ENCODE measurements around the gene CAMK2B. TPM values are rescaled to one million over a fixed set of nuclear protein-coding genes. Genes with fewer than 3 reads are reported as not detected.

Gene CAMK2B
- total and polyA plus RNA-seq, 2 experiments from 2014 or later = not detected

DNA sequence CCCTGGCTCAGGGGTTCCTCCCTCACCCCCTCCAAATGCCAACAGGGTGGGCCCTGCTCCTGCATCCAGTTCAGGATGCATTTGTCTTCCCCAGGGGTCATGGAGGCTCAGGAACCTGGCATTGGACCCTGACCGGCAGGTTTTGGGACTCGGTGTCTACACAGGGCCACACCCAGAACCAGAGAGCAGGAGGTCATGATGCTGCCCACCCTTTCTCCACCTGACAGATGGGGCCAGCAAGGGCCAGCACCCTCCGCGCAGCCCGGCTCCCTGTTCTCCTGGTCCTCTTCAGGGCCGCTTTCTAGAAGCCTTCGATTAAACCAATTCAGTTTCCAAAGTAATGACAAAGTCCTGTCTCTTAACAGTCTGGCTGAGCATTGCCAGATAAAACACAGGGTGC is 50.2 kb downstream of the CAMK2B start (continued):
- TF ChIP-seq ZNF114 (CRISPR knock-in tag; IDR thresholded peaks at IDR 0.05) (no peak), STAT1 (IDR thresholded peaks at IDR 0.05; ENCODE audit: unreplicated experiment) (no peak)

DNA sequence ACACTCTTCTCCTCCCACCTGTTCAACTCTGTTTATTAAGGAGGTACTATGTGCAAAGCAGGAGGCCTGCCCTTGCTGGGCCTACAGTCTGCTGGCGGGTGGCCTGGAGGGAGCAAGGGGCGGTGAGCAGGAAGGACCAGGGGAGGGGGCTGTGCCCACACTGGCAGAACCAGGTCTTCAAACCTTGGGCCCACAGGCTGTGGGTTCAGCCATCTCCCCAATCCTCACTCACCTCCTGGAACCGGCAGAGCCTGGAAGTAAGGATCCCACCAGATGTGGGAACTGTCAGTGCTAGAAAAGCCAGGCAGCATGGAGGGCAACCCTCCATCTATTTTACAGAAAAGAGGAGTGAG is 50.8 kb downstream of the CAMK2B start:
- Histone ChIP-seq H3K27me3 (ENCODE audit: insufficient read depth) (peaks cover 12% of the 10 kb centered on the region), H3K4me1 (ENCODE audit: insufficient read depth) (peaks cover 5% of the 10 kb centered on the region), H3K4me3 (no peak overlapping the region), H3K79me2 (replicated peaks; ENCODE audit: insufficient read depth) (no peaks in the 10 kb centered on the region), H4K20me1 (replicated peaks; ENCODE audit: insufficient read depth) (no peaks in the 10 kb centered on the region), H3F3A (replicated peaks; ENCODE audit: low read depth) (no peaks in the 10 kb centered on the region), H3K36me3 (ENCODE audit: insufficient read depth) (no peaks in the 10 kb centered on the region), H3K4me2 (no peak overlapping the region), H3K27ac (ENCODE audit: low read depth) (no peak overlapping the region), H3K9me2 (ENCODE audit: insufficient read depth) (no peaks in the 10 kb centered on the region), H2AFZ (no peak overlapping the region)
- DNase-seq (ENCODE audit: low spot score) = no peak
- no peak for ATAC-seq
- TF ChIP-seq, protein P1, sequence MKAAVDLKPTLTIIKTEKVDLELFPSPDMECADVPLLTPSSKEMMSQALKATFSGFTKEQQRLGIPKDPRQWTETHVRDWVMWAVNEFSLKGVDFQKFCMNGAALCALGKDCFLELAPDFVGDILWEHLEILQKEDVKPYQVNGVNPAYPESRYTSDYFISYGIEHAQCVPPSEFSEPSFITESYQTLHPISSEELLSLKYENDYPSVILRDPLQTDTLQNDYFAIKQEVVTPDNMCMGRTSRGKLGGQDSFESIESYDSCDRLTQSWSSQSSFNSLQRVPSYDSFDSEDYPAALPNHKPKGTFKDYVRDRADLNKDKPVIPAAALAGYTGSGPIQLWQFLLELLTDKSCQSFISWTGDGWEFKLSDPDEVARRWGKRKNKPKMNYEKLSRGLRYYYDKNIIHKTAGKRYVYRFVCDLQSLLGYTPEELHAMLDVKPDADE (IDR thresholded peaks at IDR 0.05) = no peak
- TF ChIP-seq POLR2AphosphoS5 (IDR thresholded peaks at IDR 0.05; ENCODE audit: low read depth) (no peak), EZH2 (IDR thresholded peaks at IDR 0.05; ENCODE audit: low read depth, unreplicated experiment) (no peak), CREB1 (CRISPR knock-in tag; IDR thresholded peaks at IDR 0.05; ENCODE audit: low read depth) (no peak), ZNF114 (CRISPR knock-in tag; IDR thresholded peaks at IDR 0.05) (no peak), EZH2phosphoT487 (IDR thresholded peaks at IDR 0.05; ENCODE audit: unreplicated experiment) (no peak), NANOG (IDR thresholded peaks at IDR 0.05; ENCODE audit: borderline replicate concordance) (no peak), JUNB (IDR thresholded peaks at IDR 0.05; ENCODE audit: unreplicated experiment) (no peak), ZNF331 (CRISPR knock-in tag; IDR thresholded peaks at IDR 0.05; ENCODE audit: low read depth) (no peak), STAT1 (IDR thresholded peaks at IDR 0.05; ENCODE audit: unreplicated experiment) (no peak)
- TF ChIP-seq, protein P2, sequence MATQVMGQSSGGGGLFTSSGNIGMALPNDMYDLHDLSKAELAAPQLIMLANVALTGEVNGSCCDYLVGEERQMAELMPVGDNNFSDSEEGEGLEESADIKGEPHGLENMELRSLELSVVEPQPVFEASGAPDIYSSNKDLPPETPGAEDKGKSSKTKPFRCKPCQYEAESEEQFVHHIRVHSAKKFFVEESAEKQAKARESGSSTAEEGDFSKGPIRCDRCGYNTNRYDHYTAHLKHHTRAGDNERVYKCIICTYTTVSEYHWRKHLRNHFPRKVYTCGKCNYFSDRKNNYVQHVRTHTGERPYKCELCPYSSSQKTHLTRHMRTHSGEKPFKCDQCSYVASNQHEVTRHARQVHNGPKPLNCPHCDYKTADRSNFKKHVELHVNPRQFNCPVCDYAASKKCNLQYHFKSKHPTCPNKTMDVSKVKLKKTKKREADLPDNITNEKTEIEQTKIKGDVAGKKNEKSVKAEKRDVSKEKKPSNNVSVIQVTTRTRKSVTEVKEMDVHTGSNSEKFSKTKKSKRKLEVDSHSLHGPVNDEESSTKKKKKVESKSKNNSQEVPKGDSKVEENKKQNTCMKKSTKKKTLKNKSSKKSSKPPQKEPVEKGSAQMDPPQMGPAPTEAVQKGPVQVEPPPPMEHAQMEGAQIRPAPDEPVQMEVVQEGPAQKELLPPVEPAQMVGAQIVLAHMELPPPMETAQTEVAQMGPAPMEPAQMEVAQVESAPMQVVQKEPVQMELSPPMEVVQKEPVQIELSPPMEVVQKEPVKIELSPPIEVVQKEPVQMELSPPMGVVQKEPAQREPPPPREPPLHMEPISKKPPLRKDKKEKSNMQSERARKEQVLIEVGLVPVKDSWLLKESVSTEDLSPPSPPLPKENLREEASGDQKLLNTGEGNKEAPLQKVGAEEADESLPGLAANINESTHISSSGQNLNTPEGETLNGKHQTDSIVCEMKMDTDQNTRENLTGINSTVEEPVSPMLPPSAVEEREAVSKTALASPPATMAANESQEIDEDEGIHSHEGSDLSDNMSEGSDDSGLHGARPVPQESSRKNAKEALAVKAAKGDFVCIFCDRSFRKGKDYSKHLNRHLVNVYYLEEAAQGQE (IDR thresholded peaks at IDR 0.05; ENCODE audit: unreplicated experiment) = no peak
- TF ChIP-seq, protein P3, sequence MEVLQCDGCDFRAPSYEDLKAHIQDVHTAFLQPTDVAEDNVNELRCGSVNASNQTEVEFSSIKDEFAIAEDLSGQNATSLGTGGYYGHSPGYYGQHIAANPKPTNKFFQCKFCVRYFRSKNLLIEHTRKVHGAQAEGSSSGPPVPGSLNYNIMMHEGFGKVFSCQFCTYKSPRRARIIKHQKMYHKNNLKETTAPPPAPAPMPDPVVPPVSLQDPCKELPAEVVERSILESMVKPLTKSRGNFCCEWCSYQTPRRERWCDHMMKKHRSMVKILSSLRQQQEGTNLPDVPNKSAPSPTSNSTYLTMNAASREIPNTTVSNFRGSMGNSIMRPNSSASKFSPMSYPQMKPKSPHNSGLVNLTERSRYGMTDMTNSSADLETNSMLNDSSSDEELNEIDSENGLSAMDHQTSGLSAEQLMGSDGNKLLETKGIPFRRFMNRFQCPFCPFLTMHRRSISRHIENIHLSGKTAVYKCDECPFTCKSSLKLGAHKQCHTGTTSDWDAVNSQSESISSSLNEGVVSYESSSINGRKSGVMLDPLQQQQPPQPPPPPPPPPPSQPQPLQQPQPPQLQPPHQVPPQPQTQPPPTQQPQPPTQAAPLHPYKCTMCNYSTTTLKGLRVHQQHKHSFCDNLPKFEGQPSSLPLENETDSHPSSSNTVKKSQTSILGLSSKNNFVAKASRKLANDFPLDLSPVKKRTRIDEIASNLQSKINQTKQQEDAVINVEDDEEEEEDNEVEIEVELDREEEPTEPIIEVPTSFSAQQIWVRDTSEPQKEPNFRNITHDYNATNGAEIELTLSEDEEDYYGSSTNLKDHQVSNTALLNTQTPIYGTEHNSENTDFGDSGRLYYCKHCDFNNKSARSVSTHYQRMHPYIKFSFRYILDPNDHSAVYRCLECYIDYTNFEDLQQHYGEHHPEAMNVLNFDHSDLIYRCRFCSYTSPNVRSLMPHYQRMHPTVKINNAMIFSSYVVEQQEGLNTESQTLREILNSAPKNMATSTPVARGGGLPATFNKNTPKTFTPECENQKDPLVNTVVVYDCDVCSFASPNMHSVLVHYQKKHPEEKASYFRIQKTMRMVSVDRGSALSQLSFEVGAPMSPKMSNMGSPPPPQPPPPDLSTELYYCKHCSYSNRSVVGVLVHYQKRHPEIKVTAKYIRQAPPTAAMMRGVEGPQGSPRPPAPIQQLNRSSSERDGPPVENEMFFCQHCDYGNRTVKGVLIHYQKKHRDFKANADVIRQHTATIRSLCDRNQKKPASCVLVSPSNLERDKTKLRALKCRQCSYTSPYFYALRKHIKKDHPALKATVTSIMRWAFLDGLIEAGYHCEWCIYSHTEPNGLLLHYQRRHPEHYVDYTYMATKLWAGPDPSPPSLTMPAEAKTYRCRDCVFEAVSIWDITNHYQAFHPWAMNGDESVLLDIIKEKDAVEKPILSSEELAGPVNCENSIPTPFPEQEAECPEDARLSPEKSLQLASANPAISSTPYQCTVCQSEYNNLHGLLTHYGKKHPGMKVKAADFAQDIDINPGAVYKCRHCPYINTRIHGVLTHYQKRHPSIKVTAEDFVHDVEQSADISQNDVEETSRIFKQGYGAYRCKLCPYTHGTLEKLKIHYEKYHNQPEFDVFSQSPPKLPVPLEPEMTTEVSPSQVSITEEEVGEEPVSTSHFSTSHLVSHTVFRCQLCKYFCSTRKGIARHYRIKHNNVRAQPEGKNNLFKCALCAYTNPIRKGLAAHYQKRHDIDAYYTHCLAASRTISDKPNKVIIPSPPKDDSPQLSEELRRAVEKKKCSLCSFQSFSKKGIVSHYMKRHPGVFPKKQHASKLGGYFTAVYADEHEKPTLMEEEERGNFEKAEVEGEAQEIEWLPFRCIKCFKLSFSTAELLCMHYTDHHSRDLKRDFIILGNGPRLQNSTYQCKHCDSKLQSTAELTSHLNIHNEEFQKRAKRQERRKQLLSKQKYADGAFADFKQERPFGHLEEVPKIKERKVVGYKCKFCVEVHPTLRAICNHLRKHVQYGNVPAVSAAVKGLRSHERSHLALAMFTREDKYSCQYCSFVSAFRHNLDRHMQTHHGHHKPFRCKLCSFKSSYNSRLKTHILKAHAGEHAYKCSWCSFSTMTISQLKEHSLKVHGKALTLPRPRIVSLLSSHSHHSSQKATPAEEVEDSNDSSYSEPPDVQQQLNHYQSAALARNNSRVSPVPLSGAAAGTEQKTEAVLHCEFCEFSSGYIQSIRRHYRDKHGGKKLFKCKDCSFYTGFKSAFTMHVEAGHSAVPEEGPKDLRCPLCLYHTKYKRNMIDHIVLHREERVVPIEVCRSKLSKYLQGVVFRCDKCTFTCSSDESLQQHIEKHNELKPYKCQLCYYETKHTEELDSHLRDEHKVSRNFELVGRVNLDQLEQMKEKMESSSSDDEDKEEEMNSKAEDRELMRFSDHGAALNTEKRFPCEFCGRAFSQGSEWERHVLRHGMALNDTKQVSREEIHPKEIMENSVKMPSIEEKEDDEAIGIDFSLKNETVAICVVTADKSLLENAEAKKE (CRISPR knock-in tag; IDR thresholded peaks at IDR 0.05) = no peak
- TF ChIP-seq, protein P4, sequence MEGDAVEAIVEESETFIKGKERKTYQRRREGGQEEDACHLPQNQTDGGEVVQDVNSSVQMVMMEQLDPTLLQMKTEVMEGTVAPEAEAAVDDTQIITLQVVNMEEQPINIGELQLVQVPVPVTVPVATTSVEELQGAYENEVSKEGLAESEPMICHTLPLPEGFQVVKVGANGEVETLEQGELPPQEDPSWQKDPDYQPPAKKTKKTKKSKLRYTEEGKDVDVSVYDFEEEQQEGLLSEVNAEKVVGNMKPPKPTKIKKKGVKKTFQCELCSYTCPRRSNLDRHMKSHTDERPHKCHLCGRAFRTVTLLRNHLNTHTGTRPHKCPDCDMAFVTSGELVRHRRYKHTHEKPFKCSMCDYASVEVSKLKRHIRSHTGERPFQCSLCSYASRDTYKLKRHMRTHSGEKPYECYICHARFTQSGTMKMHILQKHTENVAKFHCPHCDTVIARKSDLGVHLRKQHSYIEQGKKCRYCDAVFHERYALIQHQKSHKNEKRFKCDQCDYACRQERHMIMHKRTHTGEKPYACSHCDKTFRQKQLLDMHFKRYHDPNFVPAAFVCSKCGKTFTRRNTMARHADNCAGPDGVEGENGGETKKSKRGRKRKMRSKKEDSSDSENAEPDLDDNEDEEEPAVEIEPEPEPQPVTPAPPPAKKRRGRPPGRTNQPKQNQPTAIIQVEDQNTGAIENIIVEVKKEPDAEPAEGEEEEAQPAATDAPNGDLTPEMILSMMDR (conservative IDR thresholded peaks at IDR 0.05; ENCODE audit: low read depth in 2 of 2) = no peak
- H3K4me1 Mint-ChIP-seq = peaks cover 7% of the 10 kb centered on the region; the same call in 2 of the 3 replicates
- H3K9me3 Mint-ChIP-seq = no peaks in the 10 kb centered on the region
- H3K27ac Mint-ChIP-seq = no peak overlapping the region
- no peaks in the 10 kb centered on the region for H3K36me3 Mint-ChIP-seq (ENCODE audit: low read depth)
- H3K27me3 Mint-ChIP-seq (ENCODE audit: insufficient read depth, low read depth, poor library complexity) = peaks cover 17% of the 10 kb centered on the region
- H3K4me3 Mint-ChIP-seq = no peak overlapping the region

Measured in GM23338 (cell line).